Head of caudate nucleus (tissue), 42 donors: Measurements from ENCODE around the gene TENM4.

Source experiments
- DNase-seq, 42 donors: peaks; one replicate each; pipeline versions ENCODE4 v3.0.0 to v3.0.0-alpha.2; 2020 to 2021; ENCODE audit warnings: mixed read lengths in 7 of 42
- intact Hi-C: fragments of 100-400 bp; cut with DNase I; formaldehyde crosslinking; loops from one replicate; pipeline ENCODE4 v1.15.0; 2022

The TENM4 gene

GRCh38 chr11:79274636-79275331 is 166.0 kb downstream of the TENM4 start:
- intact Hi-C loops, result no loop called here
- DNase-seq, result no peak

- intact Hi-C loops, result no loop called here
These were observed 167.0 kb downstream of the TENM4 start for GRCh38 chr11:79273781-79274180.

GRCh38 chr11:79269611-79270307 is 171.1 kb downstream of the TENM4 start:
- intact Hi-C loops, result no loop called here

More at GRCh38 chr11:79273781-79274180, 167.0 kb downstream of the TENM4 start:
- no peak for DNase-seq

GRCh38 chr11:79266396-79266795 is 174.4 kb downstream of the TENM4 start:
- no peak for DNase-seq
- intact Hi-C loops, result no loop called here

More at GRCh38 chr11:79269611-79270307, 171.1 kb downstream of the TENM4 start:
- DNase-seq, result no peak

- intact Hi-C loops, result no loop called here
- DNase-seq, result no peak
These were observed 175.0 kb downstream of the TENM4 start for GRCh38 chr11:79265756-79266322.

GRCh38 chr11:79264284-79264683 is 176.5 kb downstream of the TENM4 start:
- peak in 2 of 42 donors; percentile 7 to 60 for DNase-seq
- intact Hi-C loops, result no loop called here

- intact Hi-C loops, result no loop called here
- no peak for DNase-seq
These were observed 177.8 kb downstream of the TENM4 start for GRCh38 chr11:79263001-79263400.

- intact Hi-C loops, result no loop called here
- no peak for DNase-seq
These were observed 178.6 kb downstream of the TENM4 start for GRCh38 chr11:79262221-79262620.

- DNase-seq, result no peak
- intact Hi-C loops, result no loop called here
These were observed 179.1 kb downstream of the TENM4 start for GRCh38 chr11:79261684-79262083.

GRCh38 chr11:79259800-79260199 is 181.0 kb downstream of the TENM4 start:
- intact Hi-C loops, result loop anchor here (5.0 kb wide), 1 partner anchor 53 kb away; no protein-coding TSS in a partner anchor
- DNase-seq, result no peak

- DNase-seq, result peak; percentile 13 to 92 (median 64)
- intact Hi-C loops, result loop anchor here (5.0 kb wide), 1 partner anchor 54 kb away; no protein-coding TSS in a partner anchor
These were observed 182.3 kb downstream of the TENM4 start for GRCh38 chr11:79258576-79258975.

- DNase-seq, result no peak
- intact Hi-C loops, result loop anchor here (5.0 kb wide), 1 partner anchor 56 kb away; no protein-coding TSS in a partner anchor
These were observed 184.9 kb downstream of the TENM4 start for GRCh38 chr11:79255965-79256364.

- intact Hi-C loops, result no loop called here
- DNase-seq, result peak; percentile 39 to 94 (median 84)
These were observed 187.6 kb downstream of the TENM4 start for GRCh38 chr11:79253280-79253679.

GRCh38 chr11:79249295-79249993 is 191.4 kb downstream of the TENM4 start:
- no peak for DNase-seq
- intact Hi-C loops, result no loop called here

GRCh38 chr11:79244798-79245197 is 196.0 kb downstream of the TENM4 start:
- intact Hi-C loops, result no loop called here

GRCh38 chr11:79244241-79244772 is 196.5 kb downstream of the TENM4 start:
- DNase-seq, result no peak
- intact Hi-C loops, result no loop called here

More at GRCh38 chr11:79244798-79245197, 196.0 kb downstream of the TENM4 start:
- no peak for DNase-seq

GRCh38 chr11:79243422-79244210 is 197.2 kb downstream of the TENM4 start:
- DNase-seq, result no peak
- intact Hi-C loops, result no loop called here

GRCh38 chr11:79242616-79243015 is 198.2 kb downstream of the TENM4 start:
- DNase-seq, result no peak
- intact Hi-C loops, result no loop called here
